Left renal cortex interstitium (tissue), 4 donors: Measurements from ENCODE around the gene DAZ4. TPM values are rescaled to one million over a fixed set of nuclear protein-coding genes. Genes with fewer than 3 reads are reported as not detected.
"Not testable (repeated sequence)": the region's sequence is repeated elsewhere in the genome, so short reads cannot be mapped to it uniquely, and the experiment has no call there.

Experiments
- DNase-seq, 4 donors: peaks; one replicate each; pipeline ENCODE4 v3.0.0-alpha.2; 2013; ENCODE audit warnings: low read depth in 4 of 4, low spot score in 2 of 4, missing footprints in 1 of 4
- polyA plus RNA-seq, 4 donors: library from polyadenylated mRNA; unstranded; fragments of 120-200 nt; gene quantifications; one replicate each; pipeline ENCODE4 v1.2.1, GENCODE V29; 2013; ENCODE audit not compliant: insufficient read length in 4 of 4

The DAZ4 gene
- polyA plus RNA-seq = not detected

- not testable (repeated sequence) for DNase-seq
Measured at GRCh38 chrY:24833619-24834018, at the start of gene DAZ4. DAZ4 (plus strand) TSS chrY:24833919; CDS start chrY:24834127, 208 bp downstream.

- DNase-seq = not testable (repeated sequence)
Measured at GRCh38 chrY:24813293-24813692, 20.4 kb upstream of the DAZ4 start, which contains the start of gene DAZ3. DAZ3 (minus strand) TSS chrY:24813393; CDS start chrY:24813185, 208 bp downstream.

GRCh38 chrY:24821836-24822235 lies 11.9 kb upstream of the DAZ4 start:
- DNase-seq = not testable (repeated sequence)

GRCh38 chrY:24824184-24824879 lies 9.4 kb upstream of the DAZ4 start:
- not testable (repeated sequence) for DNase-seq

- not testable (repeated sequence) for DNase-seq
Measured at GRCh38 chrY:24825069-24825468, 8.7 kb upstream of the DAZ4 start.

Other genes with a start within 250 kb of the DAZ4 start
- not detected for gene BPY2B, start 215.9 kb upstream of the DAZ4 start, polyA plus RNA-seq
- not detected for gene DAZ3, start 20.5 kb upstream of the DAZ4 start, polyA plus RNA-seq
- gene BPY2C, start 218.2 kb downstream of the DAZ4 start, polyA plus RNA-seq = not detected